Activated T-helper 17 cell treated with anti-CD3 and anti-CD28 coated beads, Interleukin-2, amount 50 U/mL, for 72 hours (primary cell): ENCODE results near the gene SPACA7. TPM values are rescaled to one million over a fixed set of nuclear protein-coding genes. Genes with fewer than 3 reads are reported as not detected.
"Not testable (repeated sequence)": the region's sequence is repeated elsewhere in the genome, so short reads cannot be mapped to it uniquely, and the experiment has no call there.

Source experiments
- ATAC-seq: fragments of 150-1000 bp; cut with Tn5 transposase; replicated peaks from 2 replicates; pipeline ENCODE4 v1.10.0; 2021; ENCODE audit warnings: mild to moderate bottlenecking, moderate library complexity
- H3K27ac Mint-ChIP-seq: one replicate; pipeline ENCODE4 v1.8.0; 2022; ENCODE audit warnings: mixed read lengths
- H3K27me3 Mint-ChIP-seq: one replicate; pipeline ENCODE4 v1.8.0; 2022; ENCODE audit warnings: mixed read lengths
- H3K36me3 Mint-ChIP-seq: one replicate; pipeline ENCODE4 v1.8.0; 2022; ENCODE audit warnings: low read depth, mild to moderate bottlenecking, mixed read lengths
- H3K4me1 Mint-ChIP-seq: one replicate; pipeline ENCODE4 v1.8.0; 2022; ENCODE audit warnings: mixed read lengths
- H3K4me3 Mint-ChIP-seq: one replicate; pipeline ENCODE4 v1.8.0; 2022; ENCODE audit warnings: mild to moderate bottlenecking, mixed read lengths
- H3K9me3 Mint-ChIP-seq: one replicate; pipeline ENCODE4 v1.8.0; 2022; ENCODE audit warnings: mixed read lengths
- total RNA-seq, 2 donors: library from RNA; stranded (reverse); gene quantifications; one replicate each; pipeline ENCODE4 v1.2.3, GENCODE V29; 2022

The SPACA7 gene
- total RNA-seq, 2 donors from 2014 or later: not detected

- H3K4me1 Mint-ChIP-seq: no peaks in the 10 kb centered on the region
- H3K27me3 Mint-ChIP-seq: peaks cover 15% of the 10 kb centered on the region
- no peak overlapping the region for H3K27ac Mint-ChIP-seq
Measured at GRCh38 chr13:112424098-112424497, 47.9 kb downstream of the SPACA7 start.

GRCh38 chr13:112428704-112429103 lies 52.5 kb downstream of the SPACA7 start:
- Mint-ChIP-seq H3K27ac (no peak overlapping the region), H3K27me3 (peaks cover 11% of the 10 kb centered on the region), H3K9me3 (peaks cover 9% of the 10 kb centered on the region), H3K4me3 (no peak overlapping the region), H3K4me1 (no peaks in the 10 kb centered on the region), H3K36me3 (no peaks in the 10 kb centered on the region)
- no peak for ATAC-seq

More at GRCh38 chr13:112424098-112424497, 47.9 kb downstream of the SPACA7 start:
- Mint-ChIP-seq H3K36me3 (no peaks in the 10 kb centered on the region), H3K4me3 (no peak overlapping the region), H3K9me3 (peaks cover 25% of the 10 kb centered on the region)
- no peak for ATAC-seq

- Mint-ChIP-seq H3K9me3 (peaks cover 7% of the 10 kb centered on the region), H3K4me3 (no peak overlapping the region), H3K27me3 (peaks cover 10% of the 10 kb centered on the region), H3K36me3 (no peaks in the 10 kb centered on the region), H3K27ac (no peak overlapping the region), H3K4me1 (no peaks in the 10 kb centered on the region)
- ATAC-seq: no peak
Measured at GRCh38 chr13:112431734-112432133, 55.6 kb downstream of the SPACA7 start.

- not testable (repeated sequence) for H3K4me3 Mint-ChIP-seq, ATAC-seq, H3K4me1 Mint-ChIP-seq, H3K9me3 Mint-ChIP-seq, H3K36me3 Mint-ChIP-seq, H3K27ac Mint-ChIP-seq
- H3K27me3 Mint-ChIP-seq: peaks cover 10% of the 10 kb centered on the region
Measured at GRCh38 chr13:112432734-112433133, 56.6 kb downstream of the SPACA7 start.

- ATAC-seq, H3K36me3 Mint-ChIP-seq, H3K4me1 Mint-ChIP-seq, H3K4me3 Mint-ChIP-seq, H3K9me3 Mint-ChIP-seq, H3K27ac Mint-ChIP-seq: not testable (repeated sequence)
- H3K27me3 Mint-ChIP-seq: peaks cover 10% of the 10 kb centered on the region
Measured at GRCh38 chr13:112433517-112433916, 57.4 kb downstream of the SPACA7 start.

GRCh38 chr13:112434032-112434431 lies 57.9 kb downstream of the SPACA7 start:
- Mint-ChIP-seq H3K4me1 (no peaks in the 10 kb centered on the region), H3K27ac (no peak overlapping the region), H3K9me3 (peaks cover 7% of the 10 kb centered on the region)

GRCh38 chr13:112434937-112435523 lies 58.9 kb downstream of the SPACA7 start:
- H3K27me3 Mint-ChIP-seq: peaks cover 13% of the 10 kb centered on the region
- no peaks in the 10 kb centered on the region for H3K4me1 Mint-ChIP-seq
- H3K4me3 Mint-ChIP-seq: no peak overlapping the region
- H3K27ac Mint-ChIP-seq: no peak overlapping the region
- peaks cover 2% of the 10 kb centered on the region for H3K9me3 Mint-ChIP-seq
- ATAC-seq: no peak
- H3K36me3 Mint-ChIP-seq: no peaks in the 10 kb centered on the region

More at GRCh38 chr13:112434032-112434431, 57.9 kb downstream of the SPACA7 start:
- no peak for ATAC-seq
- no peaks in the 10 kb centered on the region for H3K36me3 Mint-ChIP-seq
- peaks cover 10% of the 10 kb centered on the region for H3K27me3 Mint-ChIP-seq
- no peak overlapping the region for H3K4me3 Mint-ChIP-seq

- Mint-ChIP-seq H3K27ac (no peak overlapping the region), H3K4me3 (no peak overlapping the region), H3K27me3 (peaks cover 18% of the 10 kb centered on the region), H3K36me3 (no peaks in the 10 kb centered on the region), H3K9me3 (no peaks in the 10 kb centered on the region), H3K4me1 (no peaks in the 10 kb centered on the region)
- no peak for ATAC-seq
Measured at GRCh38 chr13:112435973-112436372, 59.8 kb downstream of the SPACA7 start.

GRCh38 chr13:112438094-112438493 lies 61.9 kb downstream of the SPACA7 start:
- H3K9me3 Mint-ChIP-seq: no peaks in the 10 kb centered on the region
- no peaks in the 10 kb centered on the region for H3K4me1 Mint-ChIP-seq
- no peak for ATAC-seq
- H3K36me3 Mint-ChIP-seq: no peaks in the 10 kb centered on the region
- no peak overlapping the region for H3K27ac Mint-ChIP-seq
- no peak overlapping the region for H3K4me3 Mint-ChIP-seq
- peaks cover 16% of the 10 kb centered on the region for H3K27me3 Mint-ChIP-seq

- H3K4me1 Mint-ChIP-seq: no peaks in the 10 kb centered on the region
- ATAC-seq: no peak
- H3K36me3 Mint-ChIP-seq: no peaks in the 10 kb centered on the region
- H3K9me3 Mint-ChIP-seq: no peaks in the 10 kb centered on the region
- no peak overlapping the region for H3K27ac Mint-ChIP-seq
- peaks cover 18% of the 10 kb centered on the region for H3K27me3 Mint-ChIP-seq
- no peak overlapping the region for H3K4me3 Mint-ChIP-seq
Measured at GRCh38 chr13:112438515-112438914, 62.4 kb downstream of the SPACA7 start.

- no peak for ATAC-seq
- no peaks in the 10 kb centered on the region for H3K9me3 Mint-ChIP-seq
- H3K36me3 Mint-ChIP-seq: no peaks in the 10 kb centered on the region
- no peaks in the 10 kb centered on the region for H3K4me1 Mint-ChIP-seq
- no peak overlapping the region for H3K27ac Mint-ChIP-seq
- peaks cover 18% of the 10 kb centered on the region for H3K27me3 Mint-ChIP-seq
- no peak overlapping the region for H3K4me3 Mint-ChIP-seq
Measured at GRCh38 chr13:112441226-112441625, 65.1 kb downstream of the SPACA7 start.

GRCh38 chr13:112441779-112442310 lies 65.7 kb downstream of the SPACA7 start:
- H3K9me3 Mint-ChIP-seq: no peaks in the 10 kb centered on the region
- no peak for ATAC-seq
- H3K4me1 Mint-ChIP-seq: no peaks in the 10 kb centered on the region
- H3K36me3 Mint-ChIP-seq: no peaks in the 10 kb centered on the region
- H3K27ac Mint-ChIP-seq: no peak overlapping the region
- H3K4me3 Mint-ChIP-seq: no peak overlapping the region
- H3K27me3 Mint-ChIP-seq: peaks cover 18% of the 10 kb centered on the region

- Mint-ChIP-seq H3K9me3 (no peaks in the 10 kb centered on the region), H3K4me3 (no peak overlapping the region), H3K27me3 (peaks cover 22% of the 10 kb centered on the region), H3K36me3 (no peaks in the 10 kb centered on the region), H3K27ac (no peak overlapping the region), H3K4me1 (no peaks in the 10 kb centered on the region)
- no peak for ATAC-seq
Measured at GRCh38 chr13:112442483-112443090, 66.4 kb downstream of the SPACA7 start.

GRCh38 chr13:112443191-112443994 lies 67.2 kb downstream of the SPACA7 start:
- no peak overlapping the region for H3K27ac Mint-ChIP-seq
- no peak for ATAC-seq
- peaks cover 22% of the 10 kb centered on the region for H3K27me3 Mint-ChIP-seq
- no peaks in the 10 kb centered on the region for H3K36me3 Mint-ChIP-seq
- no peak overlapping the region for H3K4me3 Mint-ChIP-seq
- no peaks in the 10 kb centered on the region for H3K9me3 Mint-ChIP-seq
- H3K4me1 Mint-ChIP-seq: no peaks in the 10 kb centered on the region

GRCh38 chr13:112443995-112444311 lies 67.8 kb downstream of the SPACA7 start:
- H3K27ac Mint-ChIP-seq: no peak overlapping the region
- peak; percentile 62 for ATAC-seq
- no peaks in the 10 kb centered on the region for H3K36me3 Mint-ChIP-seq
- H3K27me3 Mint-ChIP-seq: peaks cover 22% of the 10 kb centered on the region
- no peaks in the 10 kb centered on the region for H3K9me3 Mint-ChIP-seq
- no peaks in the 10 kb centered on the region for H3K4me1 Mint-ChIP-seq
- no peak overlapping the region for H3K4me3 Mint-ChIP-seq
